Uterus (tissue), 4 donors: ENCODE data around the gene CCDC127. TPM values are rescaled to one million over a fixed set of nuclear protein-coding genes. Genes with fewer than 3 reads are reported as not detected.

Experiments used
- DNase-seq, 2 donors: peaks; one replicate each; pipeline ENCODE4 v3.0.0-alpha.2; 2019 to 2020
- H3K27ac ChIP-seq, 2 donors: fragments of 200-600 bp; sonication (generic); 1 replicate in 1 of 2; 2 replicates in 1 of 2; pipeline ENCODE4 v1.5.1; 2016 to 2018
- H3K27me3 ChIP-seq, 2 donors: fragments of 200-600 bp; sonication (generic); one replicate each; pipeline ENCODE4 v1.5.1; 2018 to 2019; ENCODE audit warnings: control low read depth in 1 of 2
- H3K36me3 ChIP-seq, 2 donors: fragments of 200-600 bp; sonication (generic); one replicate each; pipeline ENCODE4 v1.5.1; 2019; ENCODE audit warnings: control low read depth in 1 of 2
- H3K4me1 ChIP-seq, 2 donors: fragments of 200-600 bp; sonication (generic); one replicate each; pipeline ENCODE4 v1.5.1; 2018 to 2019; ENCODE audit warnings: control low read depth in 1 of 2
- H3K4me3 ChIP-seq, 2 donors: fragments of 200-600 bp; sonication (generic); 1 replicate in 1 of 2; 2 replicates in 1 of 2; pipeline ENCODE4 v1.5.1; 2018 to 2019; ENCODE audit warnings: mild to moderate bottlenecking in 1 of 2
- H3K9me3 ChIP-seq, 2 donors: fragments of 200-600 bp; sonication (generic); one replicate each; pipeline ENCODE4 v1.5.1; 2019; ENCODE audit warnings: control low read depth in 1 of 2
- POLR2A ChIP-seq, 2 donors: fragments of 450-650 bp; IDR thresholded peaks; one replicate each; pipeline ENCODE4 v1.6.1; 2016; ENCODE audit warnings: antibody characterized with exemption in 2 of 2, mild to moderate bottlenecking in 1 of 2, moderate library complexity in 1 of 2
- intact Hi-C: fragments of 100-400 bp; cut with DNase I; formaldehyde crosslinking; loops from one replicate; pipeline ENCODE4 v1.15.1; 2023; ENCODE audit warnings: low total_unique reads
- total RNA-seq, 4 donors: library from RNA; depleted of rRNA in 3 of 4; stranded (reverse); fragments of >200 nt in 3 of 4; gene quantifications; one replicate each; pipeline versions ENCODE4 v1.1.0 to v1.2.4, GENCODE V29; 2014 to 2023
- TF ChIP-seq, protein P1 (sequence below), 4 experiments: fragments of 200-600 bp in 2 of 4; fragments of 450-650 bp in 2 of 4; sonication (generic) in 2 of 4; IDR thresholded peaks; one replicate each; pipeline ENCODE4 v1.5.1; 2016 to 2019; ENCODE audit warnings: antibody characterized with exemption in 4 of 4, mild to moderate bottlenecking in 2 of 4, moderate library complexity in 1 of 4
- donor health status: DM: yes; HTN: yes; CAD: no.

The CCDC127 gene
- total RNA-seq, 4 donors from 2014 or later, result 2.6 to 10.2 (median 6.0) TPM

GRCh38 chr5:185095-186070 is 32.6 kb downstream of the CCDC127 start:
- H3K4me1 ChIP-seq, result peaks cover 0 to 4% of the 10 kb centered on the region in 2 donors
- no peak overlapping the region for H3K27ac ChIP-seq
- no peak for TF ChIP-seq POLR2A (IDR thresholded peaks at IDR 0.05)
- TF ChIP-seq, protein P1, sequence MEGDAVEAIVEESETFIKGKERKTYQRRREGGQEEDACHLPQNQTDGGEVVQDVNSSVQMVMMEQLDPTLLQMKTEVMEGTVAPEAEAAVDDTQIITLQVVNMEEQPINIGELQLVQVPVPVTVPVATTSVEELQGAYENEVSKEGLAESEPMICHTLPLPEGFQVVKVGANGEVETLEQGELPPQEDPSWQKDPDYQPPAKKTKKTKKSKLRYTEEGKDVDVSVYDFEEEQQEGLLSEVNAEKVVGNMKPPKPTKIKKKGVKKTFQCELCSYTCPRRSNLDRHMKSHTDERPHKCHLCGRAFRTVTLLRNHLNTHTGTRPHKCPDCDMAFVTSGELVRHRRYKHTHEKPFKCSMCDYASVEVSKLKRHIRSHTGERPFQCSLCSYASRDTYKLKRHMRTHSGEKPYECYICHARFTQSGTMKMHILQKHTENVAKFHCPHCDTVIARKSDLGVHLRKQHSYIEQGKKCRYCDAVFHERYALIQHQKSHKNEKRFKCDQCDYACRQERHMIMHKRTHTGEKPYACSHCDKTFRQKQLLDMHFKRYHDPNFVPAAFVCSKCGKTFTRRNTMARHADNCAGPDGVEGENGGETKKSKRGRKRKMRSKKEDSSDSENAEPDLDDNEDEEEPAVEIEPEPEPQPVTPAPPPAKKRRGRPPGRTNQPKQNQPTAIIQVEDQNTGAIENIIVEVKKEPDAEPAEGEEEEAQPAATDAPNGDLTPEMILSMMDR (IDR thresholded peaks at IDR 0.05), result no peak
- intact Hi-C loops, result no loop called here
- H3K9me3 ChIP-seq, result no peaks in the 10 kb centered on the region
- no peak for DNase-seq
- H3K36me3 ChIP-seq, result no peaks in the 10 kb centered on the region
- H3K4me3 ChIP-seq, result no peak overlapping the region
- no peaks in the 10 kb centered on the region for H3K27me3 ChIP-seq

DNA sequence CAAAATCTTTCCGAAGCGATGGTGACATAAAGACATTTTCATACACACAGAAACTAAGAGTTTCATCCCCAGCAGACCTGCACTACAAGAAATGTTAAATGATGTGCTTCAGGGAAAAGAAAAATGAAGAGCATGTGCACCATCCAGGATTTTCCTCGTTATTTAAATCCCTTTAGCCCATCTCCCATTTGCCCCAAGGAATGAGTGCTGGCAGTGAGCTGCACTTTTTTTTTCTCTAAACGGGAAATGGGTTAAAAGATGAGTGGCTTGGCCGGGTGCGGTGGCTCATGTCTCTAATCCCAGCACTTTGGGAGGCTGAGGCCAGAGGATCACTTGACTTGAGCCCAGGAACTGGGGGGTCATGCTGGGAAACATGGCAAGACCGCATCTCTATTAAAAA is 33.5 kb downstream of the CCDC127 start:
- H3K27ac ChIP-seq, result no peak overlapping the region
- no peak for DNase-seq
- intact Hi-C loops, result no loop called here

GRCh38 chr5:182126-182525 is 35.8 kb downstream of the CCDC127 start:
- Histone ChIP-seq H3K4me3 (no peak overlapping the region), H3K4me1 (no peaks in the 10 kb centered on the region), H3K9me3 (no peaks in the 10 kb centered on the region), H3K27me3 (no peaks in the 10 kb centered on the region), H3K27ac (no peak overlapping the region), H3K36me3 (no peaks in the 10 kb centered on the region)
- TF ChIP-seq, protein P1 (IDR thresholded peaks at IDR 0.05), result no peak
- TF ChIP-seq POLR2A (IDR thresholded peaks at IDR 0.05), result no peak
- intact Hi-C loops, result no loop called here
- DNase-seq, result no peak

More for the DNA sequence above, 33.5 kb downstream of the CCDC127 start:
- Histone ChIP-seq H3K36me3 (no peaks in the 10 kb centered on the region), H3K4me3 (no peak overlapping the region), H3K4me1 (peaks cover 0 to 4% of the 10 kb centered on the region in 2 donors), H3K27me3 (no peaks in the 10 kb centered on the region), H3K9me3 (no peaks in the 10 kb centered on the region)
- no peak for TF ChIP-seq POLR2A (IDR thresholded peaks at IDR 0.05)
- TF ChIP-seq, protein P1 (IDR thresholded peaks at IDR 0.05), result no peak

- intact Hi-C loops, result no loop called here
- Histone ChIP-seq H3K4me3 (no peak overlapping the region), H3K9me3 (no peaks in the 10 kb centered on the region), H3K36me3 (no peaks in the 10 kb centered on the region), H3K27me3 (no peaks in the 10 kb centered on the region), H3K27ac (no peak overlapping the region), H3K4me1 (no peaks in the 10 kb centered on the region)
- no peak for TF ChIP-seq POLR2A (IDR thresholded peaks at IDR 0.05)
- TF ChIP-seq, protein P1 (IDR thresholded peaks at IDR 0.05), result no peak
- no peak for DNase-seq
Measured at GRCh38 chr5:181566-181965, 36.4 kb downstream of the CCDC127 start.

DNA sequence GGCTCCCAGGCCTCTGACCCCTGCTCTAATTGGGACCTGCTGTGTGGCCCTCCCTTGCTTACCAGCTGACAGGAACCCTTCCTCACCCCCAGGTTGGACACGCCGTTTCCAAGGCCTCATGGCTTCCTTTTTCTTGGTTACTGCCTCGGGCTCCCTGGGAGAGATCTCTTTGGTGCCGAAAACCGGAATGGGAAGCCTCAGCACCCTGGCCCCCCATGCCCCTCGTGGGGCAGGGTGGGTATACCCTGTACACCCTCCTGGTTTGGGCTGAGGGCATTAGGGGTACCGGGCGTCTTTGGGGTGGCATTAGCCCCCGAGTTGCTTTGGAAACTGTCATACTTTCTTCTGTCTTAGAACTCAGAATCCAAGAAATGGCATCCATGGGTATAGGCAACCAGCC is 36.8 kb downstream of the CCDC127 start:
- intact Hi-C loops, result no loop called here
- TF ChIP-seq POLR2A (IDR thresholded peaks at IDR 0.05), result no peak
- TF ChIP-seq, protein P1 (IDR thresholded peaks at IDR 0.05), result no peak
- Histone ChIP-seq H3K27me3 (no peaks in the 10 kb centered on the region), H3K9me3 (no peaks in the 10 kb centered on the region), H3K4me3 (no peak overlapping the region), H3K27ac (no peak overlapping the region), H3K36me3 (no peaks in the 10 kb centered on the region), H3K4me1 (no peaks in the 10 kb centered on the region)
- no peak for DNase-seq
